ENCODE measurements around the gene ABAT. TPM values are rescaled to one million over a fixed set of nuclear protein-coding genes. Genes with fewer than 3 reads are reported as not detected.
"Not testable (repeated sequence)": the region's sequence is repeated elsewhere in the genome, so short reads cannot be mapped to it uniquely, and the experiment has no call there.

Gene ABAT
- total RNA-seq, 1 donor from 2014 or later, result 23.3 TPM

- no peak for TF ChIP-seq CTCF (IDR thresholded peaks at IDR 0.05; ENCODE audit: insufficient read depth, low read depth, low read length)
- TF ChIP-seq EZH2 (IDR thresholded peaks at IDR 0.05; ENCODE audit: insufficient read depth, low read length), result no peak
- H3K27ac Mint-ChIP-seq (ENCODE audit: unreplicated experiment), result no peak overlapping the region
- FAIRE-seq, result no peak
- H3K36me3 Mint-ChIP-seq (ENCODE audit: low read depth, unreplicated experiment), result peaks cover 6% of the 10 kb centered on the region
- Histone ChIP-seq H3K27me3 (ENCODE audit: insufficient read depth, low read length) (no peaks in the 10 kb centered on the region), H3K36me3 (ENCODE audit: insufficient read depth, low read length) (no peaks in the 10 kb centered on the region), H3K79me2 (ENCODE audit: insufficient read depth, low read length) (no peaks in the 10 kb centered on the region), H3K9me3 (ENCODE audit: insufficient read depth, low read depth, low read length) (no peaks in the 10 kb centered on the region), H4K20me1 (ENCODE audit: insufficient read depth, low read length) (no peaks in the 10 kb centered on the region), H3K4me3 (ENCODE audit: insufficient read depth, low read depth, low read length) (no peak overlapping the region), H3K9ac (ENCODE audit: low read length) (no peak overlapping the region), H2AFZ (ENCODE audit: low read depth, low read length) (no peak overlapping the region), H3K4me2 (ENCODE audit: low read length) (no peak overlapping the region), H3K27ac (ENCODE audit: low read depth, low read length) (no peak overlapping the region), H3K4me1 (ENCODE audit: insufficient read depth, low read length) (no peaks in the 10 kb centered on the region)
- DNase-seq (ENCODE audit: low read depth), result no peak
- no peaks in the 10 kb centered on the region for H3K4me1 Mint-ChIP-seq (ENCODE audit: low read depth, unreplicated experiment)
- H3K9me3 Mint-ChIP-seq (ENCODE audit: unreplicated experiment), result no peaks in the 10 kb centered on the region
- H3K4me3 Mint-ChIP-seq (ENCODE audit: unreplicated experiment), result no peak overlapping the region
- peaks cover 2% of the 10 kb centered on the region for H3K27me3 Mint-ChIP-seq (ENCODE audit: low read depth, unreplicated experiment)
Measured at GRCh38 chr16:8697965-8698364, 23.5 kb downstream of the ABAT start.

GRCh38 chr16:8703693-8704092 lies 29.3 kb downstream of the ABAT start:
- TF ChIP-seq EZH2 (IDR thresholded peaks at IDR 0.05; ENCODE audit: insufficient read depth, low read length), result no peak
- TF ChIP-seq CTCF (IDR thresholded peaks at IDR 0.05; ENCODE audit: insufficient read depth, low read depth, low read length), result no peak
- Mint-ChIP-seq H3K27me3 (ENCODE audit: low read depth, unreplicated experiment) (peaks cover 2% of the 10 kb centered on the region), H3K27ac (ENCODE audit: unreplicated experiment) (no peak overlapping the region), H3K4me3 (ENCODE audit: unreplicated experiment) (no peak overlapping the region), H3K4me1 (ENCODE audit: low read depth, unreplicated experiment) (no peaks in the 10 kb centered on the region), H3K9me3 (ENCODE audit: unreplicated experiment) (no peaks in the 10 kb centered on the region), H3K36me3 (ENCODE audit: low read depth, unreplicated experiment) (peaks cover 7% of the 10 kb centered on the region)
- H3K27ac ChIP-seq (ENCODE audit: low read depth, low read length), result no peak overlapping the region
- H3K9ac ChIP-seq (ENCODE audit: low read length), result no peak overlapping the region
- no peak overlapping the region for H2AFZ ChIP-seq (ENCODE audit: low read depth, low read length)
- no peaks in the 10 kb centered on the region for H3K4me1 ChIP-seq (ENCODE audit: insufficient read depth, low read length)
- DNase-seq (ENCODE audit: low read depth) (no peak), FAIRE-seq (no peak)
- H3K27me3 ChIP-seq (ENCODE audit: insufficient read depth, low read length), result no peaks in the 10 kb centered on the region
- no peaks in the 10 kb centered on the region for H3K9me3 ChIP-seq (ENCODE audit: insufficient read depth, low read depth, low read length)
- no peaks in the 10 kb centered on the region for H3K79me2 ChIP-seq (ENCODE audit: insufficient read depth, low read length)
- peaks cover 3% of the 10 kb centered on the region for H4K20me1 ChIP-seq (ENCODE audit: insufficient read depth, low read length)
- H3K4me3 ChIP-seq (ENCODE audit: insufficient read depth, low read depth, low read length), result no peak overlapping the region
- no peak overlapping the region for H3K4me2 ChIP-seq (ENCODE audit: low read length)
- no peaks in the 10 kb centered on the region for H3K36me3 ChIP-seq (ENCODE audit: insufficient read depth, low read length)

GRCh38 chr16:8704098-8704497 lies 29.7 kb downstream of the ABAT start:
- Histone ChIP-seq H3K27ac (ENCODE audit: low read depth, low read length) (no peak overlapping the region), H2AFZ (ENCODE audit: low read depth, low read length) (no peak overlapping the region), H3K4me3 (ENCODE audit: insufficient read depth, low read depth, low read length) (no peak overlapping the region), H3K27me3 (ENCODE audit: insufficient read depth, low read length) (no peaks in the 10 kb centered on the region), H3K4me2 (ENCODE audit: low read length) (no peak overlapping the region), H3K4me1 (ENCODE audit: insufficient read depth, low read length) (no peaks in the 10 kb centered on the region), H3K9ac (ENCODE audit: low read length) (no peak overlapping the region), H4K20me1 (ENCODE audit: insufficient read depth, low read length) (peaks cover 5% of the 10 kb centered on the region), H3K79me2 (ENCODE audit: insufficient read depth, low read length) (no peaks in the 10 kb centered on the region), H3K36me3 (ENCODE audit: insufficient read depth, low read length) (no peaks in the 10 kb centered on the region), H3K9me3 (ENCODE audit: insufficient read depth, low read depth, low read length) (no peaks in the 10 kb centered on the region)
- H3K9me3 Mint-ChIP-seq (ENCODE audit: unreplicated experiment), result no peaks in the 10 kb centered on the region
- no peaks in the 10 kb centered on the region for H3K4me1 Mint-ChIP-seq (ENCODE audit: low read depth, unreplicated experiment)
- DNase-seq (ENCODE audit: low read depth), result no peak
- peaks cover 2% of the 10 kb centered on the region for H3K27me3 Mint-ChIP-seq (ENCODE audit: low read depth, unreplicated experiment)
- no peak for FAIRE-seq
- H3K36me3 Mint-ChIP-seq (ENCODE audit: low read depth, unreplicated experiment), result peaks cover 7% of the 10 kb centered on the region
- H3K27ac Mint-ChIP-seq (ENCODE audit: unreplicated experiment), result no peak overlapping the region
- H3K4me3 Mint-ChIP-seq (ENCODE audit: unreplicated experiment), result no peak overlapping the region
- TF ChIP-seq EZH2 (IDR thresholded peaks at IDR 0.05; ENCODE audit: insufficient read depth, low read length), result no peak
- no peak for TF ChIP-seq CTCF (IDR thresholded peaks at IDR 0.05; ENCODE audit: insufficient read depth, low read depth, low read length)

GRCh38 chr16:8705100-8705822 lies 30.8 kb downstream of the ABAT start:
- DNase-seq (ENCODE audit: low read depth); H3K9ac ChIP-seq (ENCODE audit: low read length); H3K4me1 Mint-ChIP-seq (ENCODE audit: low read depth, unreplicated experiment); H3K36me3 ChIP-seq (ENCODE audit: insufficient read depth, low read length); H3K4me2 ChIP-seq (ENCODE audit: low read length); H3K36me3 Mint-ChIP-seq (ENCODE audit: low read depth, unreplicated experiment); H3K27ac Mint-ChIP-seq (ENCODE audit: unreplicated experiment); H3K9me3 Mint-ChIP-seq (ENCODE audit: unreplicated experiment); FAIRE-seq; H3K4me1 ChIP-seq (ENCODE audit: insufficient read depth, low read length); H3K9me3 ChIP-seq (ENCODE audit: insufficient read depth, low read depth, low read length); H4K20me1 ChIP-seq (ENCODE audit: insufficient read depth, low read length); H3K79me2 ChIP-seq (ENCODE audit: insufficient read depth, low read length); H3K27ac ChIP-seq (ENCODE audit: low read depth, low read length); H3K27me3 ChIP-seq (ENCODE audit: insufficient read depth, low read length); H3K27me3 Mint-ChIP-seq (ENCODE audit: low read depth, unreplicated experiment); H2AFZ ChIP-seq (ENCODE audit: low read depth, low read length); H3K4me3 ChIP-seq (ENCODE audit: insufficient read depth, low read depth, low read length): not testable (repeated sequence)
- H3K4me3 Mint-ChIP-seq (ENCODE audit: unreplicated experiment), result peak overlapping the region; percentile 34
